Karpas-422 (cell line): ENCODE results near the gene TLE1. TPM values are rescaled to one million over a fixed set of nuclear protein-coding genes. Genes with fewer than 3 reads are reported as not detected.
"Not testable (repeated sequence)": the region's sequence is repeated elsewhere in the genome, so short reads cannot be mapped to it uniquely, and the experiment has no call there.

ENCODE experiments used
- DNase-seq: peaks from one replicate; pipeline ENCODE4 v3.0.0-alpha.2; 2015
- H2AFZ ChIP-seq: fragments of 200-600 bp; sonication (generic); 2 replicates; pipeline ENCODE4 v1.6.1; 2014; ENCODE audit warnings: antibody characterized with exemption, low read length, mixed read lengths
- H3K27ac ChIP-seq: fragments of 200-600 bp; sonication (generic); 2 replicates; pipeline ENCODE4 v1.5.1; 2014; ENCODE audit warnings: mild to moderate bottlenecking, low read length, moderate library complexity
- H3K27me3 ChIP-seq: fragments of 200-600 bp; sonication (generic); 2 replicates; pipeline ENCODE4 v1.6.1; 2014; ENCODE audit warnings: low read length, mixed read lengths
- H3K36me3 ChIP-seq: fragments of 200-600 bp; sonication (generic); 2 replicates; pipeline ENCODE4 v1.6.1; 2014; ENCODE audit warnings: low read length, mixed read lengths; ENCODE audit not compliant: insufficient read depth
- H3K4me1 ChIP-seq: fragments of 200-600 bp; sonication (generic); 2 replicates; pipeline ENCODE4 v1.6.1; 2014; ENCODE audit warnings: mild to moderate bottlenecking, low read length, mixed read lengths
- H3K4me2 ChIP-seq: fragments of 200-600 bp; sonication (generic); 2 replicates; pipeline ENCODE4 v1.6.1; 2014; ENCODE audit warnings: low read length, low read depth, mild to moderate bottlenecking; ENCODE audit not compliant: poor library complexity, severe bottlenecking
- H3K4me3 ChIP-seq: fragments of 200-600 bp; sonication (generic); 2 replicates; pipeline ENCODE4 v1.5.1; 2014; ENCODE audit warnings: mild to moderate bottlenecking, antibody characterized with exemption, low read length, mixed read lengths
- H3K79me2 ChIP-seq: fragments of 200-600 bp; sonication (generic); 2 replicates; pipeline ENCODE4 v1.6.1; 2014; ENCODE audit warnings: mild to moderate bottlenecking, low read length, mixed read lengths
- H3K9ac ChIP-seq: fragments of 200-600 bp; sonication (generic); 2 replicates; pipeline ENCODE4 v1.6.0; 2014; ENCODE audit warnings: low read length
- H3K9me2 ChIP-seq: fragments of 200-600 bp; sonication (generic), shearing (Covaris generic); replicated peaks from 2 replicates; pipeline ENCODE4 v1.6.0; 2014; ENCODE audit warnings: mild to moderate bottlenecking, low read length, moderate library complexity; ENCODE audit not compliant: insufficient read depth
- H3K9me3 ChIP-seq: fragments of 300-700, 200-600 bp; sonication (generic); 2 replicates; pipeline ENCODE4 v1.6.1; 2014; ENCODE audit warnings: low read length, mixed read lengths
- H4K20me1 ChIP-seq: fragments of 200-600 bp; sonication (generic); 2 replicates; pipeline ENCODE4 v1.6.1; 2014; ENCODE audit warnings: mild to moderate bottlenecking, antibody characterized with exemption, low read length, low read depth; ENCODE audit not compliant: insufficient read depth
- total RNA-seq: library from RNA; depleted of rRNA; stranded (reverse); fragments of >200 nt; shearing (Covaris generic); gene quantifications from 2 replicates; pipeline ENCODE4 v1.2.3, GENCODE V29; 2014; ENCODE audit warnings: low replicate concordance

The TLE1 gene
- total RNA-seq, 1 experiment from 2014 or later, result not detected

DNA sequence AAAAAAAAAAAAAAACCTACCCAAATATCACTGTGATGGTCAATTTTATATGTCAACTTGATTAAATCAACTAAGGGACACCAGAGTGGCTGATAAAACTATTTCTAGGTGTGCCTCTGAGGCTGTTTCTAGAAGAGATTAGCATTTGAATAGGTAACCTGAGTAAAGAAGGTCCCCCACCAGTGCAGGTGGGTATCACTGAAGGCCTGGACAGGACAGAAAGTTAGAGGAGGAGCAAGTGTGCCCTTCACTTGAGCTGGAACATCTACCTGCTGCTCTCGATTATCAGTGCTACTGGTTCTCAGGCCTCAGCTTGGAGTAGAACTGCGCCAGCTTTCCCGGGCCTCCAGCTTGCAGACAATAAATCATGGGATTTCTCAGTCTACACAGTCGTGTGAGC, 88.7 kb downstream of the TLE1 start:
- H2AFZ ChIP-seq, result no peak overlapping the region
- DNase-seq, result no peak
- no peaks in the 10 kb centered on the region for H3K27me3 ChIP-seq

DNA sequence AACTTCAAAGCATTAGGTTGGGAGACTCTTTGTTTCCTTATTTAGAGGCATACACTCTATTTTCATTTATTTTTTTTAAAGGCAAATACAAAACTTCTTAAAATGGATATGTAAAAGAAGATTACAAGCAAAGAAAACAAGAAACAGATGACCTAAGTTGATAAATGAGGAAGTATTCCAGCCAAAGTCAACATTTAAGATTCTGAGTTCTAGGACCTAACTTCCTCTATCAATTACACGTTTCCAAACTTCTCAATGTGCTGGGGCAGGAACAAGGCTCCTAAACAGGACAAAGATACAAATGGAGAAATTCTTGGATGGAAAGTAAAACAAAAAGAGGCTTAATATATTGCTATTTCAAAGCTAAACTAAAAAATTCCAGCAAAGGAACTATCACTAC, 89.5 kb downstream of the TLE1 start:
- H3K4me3 ChIP-seq, result no peak overlapping the region
- H4K20me1 ChIP-seq, result no peaks in the 10 kb centered on the region
- H3K9ac ChIP-seq, result no peak overlapping the region
- DNase-seq, result no peak
- H3K4me2 ChIP-seq, result no peak overlapping the region
- H3K9me2 ChIP-seq, result no peaks in the 10 kb centered on the region
- no peak overlapping the region for H2AFZ ChIP-seq
- H3K79me2 ChIP-seq, result no peaks in the 10 kb centered on the region
- H3K27ac ChIP-seq, result no peak overlapping the region
- no peaks in the 10 kb centered on the region for H3K27me3 ChIP-seq
- H3K36me3 ChIP-seq, result no peaks in the 10 kb centered on the region
- no peaks in the 10 kb centered on the region for H3K4me1 ChIP-seq
- H3K9me3 ChIP-seq, result peaks cover 16% of the 10 kb centered on the region

More for the DNA sequence above, 88.7 kb downstream of the TLE1 start:
- Histone ChIP-seq H3K9ac (no peak overlapping the region), H3K27ac (no peak overlapping the region), H3K4me3 (no peak overlapping the region), H3K4me2 (no peak overlapping the region), H3K79me2 (no peaks in the 10 kb centered on the region), H3K9me2 (no peaks in the 10 kb centered on the region), H3K4me1 (no peaks in the 10 kb centered on the region), H4K20me1 (no peaks in the 10 kb centered on the region), H3K9me3 (peaks cover 12% of the 10 kb centered on the region; the same call in 1 of the 2 replicates), H3K36me3 (no peaks in the 10 kb centered on the region)

DNA sequence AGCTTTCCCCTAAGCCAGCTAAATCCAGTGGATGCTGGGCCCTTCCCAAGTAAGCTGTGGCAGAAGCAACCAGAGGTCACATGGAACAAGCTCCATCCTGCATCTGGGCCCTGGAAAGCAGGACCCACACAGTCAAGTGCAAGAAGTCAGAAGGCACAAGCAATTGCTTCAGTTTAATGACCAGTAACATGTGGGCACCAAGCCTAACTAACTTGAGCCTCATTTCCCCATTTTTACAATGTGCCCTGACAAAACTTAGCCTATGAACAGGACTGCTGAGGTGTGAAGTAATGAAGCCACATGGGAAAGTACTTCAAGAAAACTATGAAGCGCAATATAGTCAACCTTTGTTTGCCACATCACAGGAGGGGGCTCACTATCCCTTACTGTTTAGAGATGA, 90.5 kb downstream of the TLE1 start:
- Histone ChIP-seq H3K4me3 (no peak overlapping the region), H3K9ac (no peak overlapping the region), H3K4me2 (no peak overlapping the region), H3K79me2 (no peaks in the 10 kb centered on the region), H3K27me3 (no peaks in the 10 kb centered on the region), H3K36me3 (no peaks in the 10 kb centered on the region), H3K4me1 (no peaks in the 10 kb centered on the region), H4K20me1 (no peaks in the 10 kb centered on the region), H3K9me3 (peaks cover 13% of the 10 kb centered on the region), H3K27ac (no peak overlapping the region), H3K9me2 (no peaks in the 10 kb centered on the region), H2AFZ (no peak overlapping the region)
- no peak for DNase-seq

DNA sequence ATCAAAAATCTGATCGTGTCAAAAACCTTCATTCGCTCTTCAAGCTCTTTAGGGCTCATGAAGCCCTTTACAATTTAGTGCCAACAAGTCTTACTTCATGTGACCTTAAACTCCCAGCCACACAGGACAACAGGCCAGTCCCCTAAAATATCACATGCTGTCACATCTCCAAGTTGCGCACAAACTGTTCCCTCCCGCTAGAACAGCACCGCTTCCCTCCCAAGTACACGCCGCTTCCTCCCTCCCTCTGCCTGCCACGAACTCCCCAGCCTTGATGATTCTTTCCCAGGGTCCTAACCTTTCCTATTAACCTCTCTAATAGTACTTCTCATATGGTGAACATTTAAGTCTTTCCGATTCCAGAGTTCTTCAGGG, 91.2 kb downstream of the TLE1 start:
- Histone ChIP-seq H3K9me2 (no peaks in the 10 kb centered on the region), H3K4me3 (no peak overlapping the region), H4K20me1 (no peaks in the 10 kb centered on the region), H3K9ac (no peak overlapping the region), H3K79me2 (no peaks in the 10 kb centered on the region), H3K27ac (no peak overlapping the region), H3K36me3 (no peaks in the 10 kb centered on the region), H2AFZ (no peak overlapping the region), H3K4me2 (no peak overlapping the region), H3K27me3 (no peaks in the 10 kb centered on the region), H3K4me1 (no peaks in the 10 kb centered on the region), H3K9me3 (peaks cover 13% of the 10 kb centered on the region)
- no peak for DNase-seq

DNA sequence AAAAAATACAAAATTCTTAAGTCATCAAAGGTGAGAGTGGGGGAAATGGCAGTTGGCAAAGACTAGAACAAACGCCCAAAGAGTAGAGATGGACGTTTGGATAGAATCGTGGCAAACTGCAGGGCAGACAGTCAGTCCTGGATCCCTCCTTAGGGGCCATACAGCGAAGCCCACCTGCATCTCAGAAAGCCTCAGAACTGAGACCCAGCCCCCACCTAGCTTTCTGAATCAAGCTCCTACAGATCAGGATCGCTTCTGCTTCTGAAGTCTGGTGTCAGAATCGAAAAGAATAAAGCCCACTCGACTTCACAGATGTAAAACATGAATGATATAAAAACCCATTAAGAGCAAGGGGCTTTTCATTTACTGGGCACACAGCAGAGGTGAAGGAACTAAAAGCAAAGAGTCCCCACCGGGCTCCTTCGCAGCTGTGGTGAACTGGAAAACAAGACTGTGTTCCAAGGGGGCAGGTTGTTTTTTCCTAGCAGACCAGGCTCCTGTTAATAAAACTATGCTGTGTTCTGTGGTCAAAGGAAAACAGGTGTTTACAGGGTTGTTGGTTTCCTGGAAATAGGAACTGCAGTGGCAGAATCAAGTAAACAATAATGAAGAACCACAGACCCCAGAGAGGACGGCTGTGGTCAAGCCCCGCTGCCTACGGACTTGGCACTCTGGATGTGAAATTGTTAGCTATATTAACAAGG, 91.8 kb downstream of the TLE1 start:
- Histone ChIP-seq H3K9me2 (no peaks in the 10 kb centered on the region), H3K9me3 (peaks cover 17% of the 10 kb centered on the region), H3K27ac (no peak overlapping the region), H3K4me2 (no peak overlapping the region), H3K9ac (no peak overlapping the region), H4K20me1 (no peaks in the 10 kb centered on the region), H3K36me3 (no peaks in the 10 kb centered on the region), H3K79me2 (no peaks in the 10 kb centered on the region), H3K4me1 (no peaks in the 10 kb centered on the region), H3K4me3 (no peak overlapping the region), H3K27me3 (no peaks in the 10 kb centered on the region), H2AFZ (no peak overlapping the region)
- no peak for DNase-seq

DNA sequence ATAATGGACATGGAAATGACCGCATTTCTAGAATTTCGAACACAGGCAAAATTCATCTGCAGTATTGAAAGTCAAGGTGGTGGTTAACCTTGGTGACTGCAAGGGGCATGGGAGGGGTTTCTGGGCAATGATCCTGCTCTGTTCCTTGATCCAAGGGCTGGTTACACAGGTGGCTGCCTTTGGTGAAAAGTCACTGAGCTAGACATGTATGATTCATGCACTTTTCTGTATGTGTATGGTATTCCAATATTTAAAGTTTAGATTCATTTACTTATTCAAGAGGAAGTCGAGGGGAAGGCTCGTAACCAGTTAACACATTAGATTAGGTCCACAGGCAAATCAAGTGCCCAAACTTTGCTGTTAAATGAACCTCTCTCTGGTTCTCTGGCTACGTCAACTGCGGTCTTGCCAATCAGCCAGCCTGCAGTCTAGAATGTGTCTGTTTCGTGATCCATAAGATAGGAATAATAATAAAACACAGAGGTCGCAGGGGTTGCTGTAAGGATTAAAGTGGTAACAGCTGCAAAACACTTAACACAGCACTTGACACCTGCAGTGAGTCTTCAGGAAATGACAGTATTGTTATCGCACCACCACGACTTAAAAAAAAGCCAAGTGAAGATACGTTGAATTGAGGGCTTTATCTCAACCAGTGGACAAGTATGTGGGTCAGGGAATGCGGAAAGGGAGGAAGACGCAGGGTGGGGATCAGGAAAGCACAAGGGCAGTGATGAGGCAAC, 92.5 kb downstream of the TLE1 start:
- H3K4me3 ChIP-seq, result no peak overlapping the region
- H3K4me1 ChIP-seq, result no peaks in the 10 kb centered on the region
- no peaks in the 10 kb centered on the region for H4K20me1 ChIP-seq
- no peak overlapping the region for H3K27ac ChIP-seq
- no peaks in the 10 kb centered on the region for H3K79me2 ChIP-seq
- H2AFZ ChIP-seq, result no peak overlapping the region
- no peak overlapping the region for H3K4me2 ChIP-seq
- H3K9me3 ChIP-seq, result peaks cover 17% of the 10 kb centered on the region
- H3K9me2 ChIP-seq, result no peaks in the 10 kb centered on the region
- H3K27me3 ChIP-seq, result no peaks in the 10 kb centered on the region
- no peak for DNase-seq
- no peaks in the 10 kb centered on the region for H3K36me3 ChIP-seq
- H3K9ac ChIP-seq, result no peak overlapping the region

DNA sequence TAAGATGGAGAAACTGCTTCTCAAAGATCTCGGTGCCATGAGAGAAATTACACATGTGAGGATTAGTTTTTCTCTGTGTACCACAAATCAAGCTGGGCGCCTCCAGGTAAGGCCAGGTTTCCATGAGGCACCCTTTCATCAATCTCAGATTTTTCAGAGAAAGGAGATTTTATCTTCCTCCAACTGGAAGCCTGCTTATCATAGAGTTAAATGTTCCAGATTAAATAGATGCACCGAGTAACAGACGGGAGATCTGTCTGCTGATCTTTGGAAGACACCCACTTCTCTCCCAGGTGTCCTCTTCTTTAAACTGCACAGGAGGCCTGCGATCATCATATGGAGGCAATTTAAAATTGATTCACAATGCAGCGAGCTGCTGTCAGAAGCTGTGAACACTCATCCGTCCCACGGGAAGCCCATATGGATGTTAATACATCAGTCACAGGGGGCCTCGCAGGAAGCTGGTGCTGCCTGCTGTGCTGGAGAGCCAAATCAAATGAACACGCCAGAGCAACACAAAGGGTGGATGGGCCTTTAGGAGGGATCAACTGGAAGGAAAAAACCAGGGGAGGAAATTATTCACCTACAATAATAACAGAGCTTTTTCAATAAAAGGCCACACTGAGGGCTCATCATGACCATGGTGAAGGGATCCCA, 93.3 kb downstream of the TLE1 start:
- no peak for DNase-seq
- H3K4me2 ChIP-seq, result no peak overlapping the region
- no peak overlapping the region for H3K9ac ChIP-seq

DNA sequence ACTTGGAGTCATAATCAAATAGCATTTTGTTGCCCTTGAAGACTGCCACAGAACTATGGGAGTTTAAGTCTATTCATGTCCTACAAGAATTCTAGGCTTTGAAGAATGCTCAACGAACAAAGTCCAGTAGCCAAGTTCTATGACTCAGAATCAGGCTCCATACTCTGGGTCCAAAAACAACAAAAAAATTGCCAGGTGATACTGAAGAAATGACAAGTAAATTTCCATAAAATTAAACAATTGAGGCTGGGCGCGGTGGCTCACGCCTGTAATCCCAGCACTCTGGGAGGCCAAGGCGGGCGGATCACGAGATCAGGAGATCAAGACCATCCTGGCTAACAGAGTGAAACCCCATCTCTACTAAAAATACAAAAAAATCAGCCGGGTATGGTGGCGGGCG, 94.1 kb downstream of the TLE1 start:
- H3K9me2 ChIP-seq, DNase-seq, H3K4me1 ChIP-seq, H4K20me1 ChIP-seq, H3K27ac ChIP-seq, H2AFZ ChIP-seq, H3K79me2 ChIP-seq, H3K36me3 ChIP-seq, H3K4me3 ChIP-seq, H3K9ac ChIP-seq, H3K4me2 ChIP-seq, H3K27me3 ChIP-seq: not testable (repeated sequence)
- peaks cover 17% of the 10 kb centered on the region for H3K9me3 ChIP-seq

More for the DNA sequence above, 93.3 kb downstream of the TLE1 start:
- no peaks in the 10 kb centered on the region for H4K20me1 ChIP-seq
- H3K27ac ChIP-seq, result no peak overlapping the region
- no peaks in the 10 kb centered on the region for H3K36me3 ChIP-seq
- no peaks in the 10 kb centered on the region for H3K9me2 ChIP-seq
- H3K4me3 ChIP-seq, result no peak overlapping the region
- no peaks in the 10 kb centered on the region for H3K27me3 ChIP-seq
- no peak overlapping the region for H2AFZ ChIP-seq
- H3K79me2 ChIP-seq, result no peaks in the 10 kb centered on the region
- no peaks in the 10 kb centered on the region for H3K4me1 ChIP-seq
- peaks cover 17% of the 10 kb centered on the region for H3K9me3 ChIP-seq
